ENCODE data around the gene LRRC17.

LRRC17 gene

DNA sequence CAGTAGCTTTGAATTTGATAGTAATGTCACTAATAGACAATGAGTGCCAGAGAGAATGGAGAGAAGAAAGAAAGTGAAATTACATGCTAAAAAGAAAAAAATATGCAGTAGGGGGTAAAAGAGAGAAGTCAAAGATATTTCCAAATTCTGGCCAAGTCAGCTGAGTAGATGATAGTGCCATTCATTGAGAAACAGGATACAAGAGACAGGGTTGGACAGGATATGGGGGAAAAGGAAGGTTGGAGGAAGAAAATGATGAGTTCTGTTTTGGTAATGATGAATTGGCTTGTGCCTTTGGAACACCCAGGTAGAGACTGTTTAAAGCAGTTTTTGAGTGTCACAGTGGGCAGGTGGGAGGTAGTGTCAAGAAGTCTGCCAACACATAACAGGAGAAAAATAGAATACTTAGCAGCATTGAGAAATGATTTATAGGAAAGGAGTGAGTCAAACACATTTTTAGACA lies 78.3 kb downstream of the LRRC17 start:
- Histone ChIP-seq H3K9me3 (ENCODE audit: insufficient read depth, low read length) (no peaks in the 10 kb centered on the region; the same call in 1 of the 2 replicates), H3K27me3 (ENCODE audit: insufficient read depth, insufficient read length) (no peaks in the 10 kb centered on the region), H3K9ac (ENCODE audit: insufficient read length, low read depth) (no peak overlapping the region), H3K4me1 (ENCODE audit: insufficient read depth, insufficient read length) (no peaks in the 10 kb centered on the region), H3K36me3 (ENCODE audit: insufficient read depth, insufficient read length, low read length) (no peaks in the 10 kb centered on the region), H3K4me3 (ENCODE audit: insufficient read length, low read depth) (no peak overlapping the region)
- DNase-seq (ENCODE audit: low read depth, low spot score): no peak
- no peak for TF ChIP-seq SUZ12 (IDR thresholded peaks at IDR 0.05; ENCODE audit: extremely low read depth, insufficient read depth, insufficient read length)

GRCh38 chr7:102991540-102992214 lies 78.9 kb downstream of the LRRC17 start:
- Histone ChIP-seq H3K27me3 (ENCODE audit: insufficient read depth, insufficient read length) (no peaks in the 10 kb centered on the region), H3K9ac (ENCODE audit: insufficient read length, low read depth) (no peak overlapping the region), H3K9me3 (ENCODE audit: insufficient read depth, low read length) (no peaks in the 10 kb centered on the region; the same call in 1 of the 2 replicates), H3K36me3 (ENCODE audit: insufficient read depth, insufficient read length, low read length) (no peaks in the 10 kb centered on the region), H3K4me3 (ENCODE audit: insufficient read length, low read depth) (no peak overlapping the region), H3K4me1 (ENCODE audit: insufficient read depth, insufficient read length) (no peaks in the 10 kb centered on the region)
- no peak for DNase-seq (ENCODE audit: low read depth, low spot score)
- TF ChIP-seq ZNF274 (IDR thresholded peaks at IDR 0.05; ENCODE audit: low read depth, low read length): no peak
- no peak for TF ChIP-seq YY1 (IDR thresholded peaks at IDR 0.05; ENCODE audit: insufficient read depth, insufficient read length)
- no peak for TF ChIP-seq SUZ12 (IDR thresholded peaks at IDR 0.05; ENCODE audit: extremely low read depth, insufficient read depth, insufficient read length)

- Histone ChIP-seq H3K4me3 (ENCODE audit: insufficient read length, low read depth) (no peak overlapping the region), H3K9ac (ENCODE audit: insufficient read length, low read depth) (no peak overlapping the region), H3K4me1 (ENCODE audit: insufficient read depth, insufficient read length) (no peaks in the 10 kb centered on the region)
Measured at GRCh38 chr7:102992509-102992937, 79.7 kb downstream of the LRRC17 start.

DNA sequence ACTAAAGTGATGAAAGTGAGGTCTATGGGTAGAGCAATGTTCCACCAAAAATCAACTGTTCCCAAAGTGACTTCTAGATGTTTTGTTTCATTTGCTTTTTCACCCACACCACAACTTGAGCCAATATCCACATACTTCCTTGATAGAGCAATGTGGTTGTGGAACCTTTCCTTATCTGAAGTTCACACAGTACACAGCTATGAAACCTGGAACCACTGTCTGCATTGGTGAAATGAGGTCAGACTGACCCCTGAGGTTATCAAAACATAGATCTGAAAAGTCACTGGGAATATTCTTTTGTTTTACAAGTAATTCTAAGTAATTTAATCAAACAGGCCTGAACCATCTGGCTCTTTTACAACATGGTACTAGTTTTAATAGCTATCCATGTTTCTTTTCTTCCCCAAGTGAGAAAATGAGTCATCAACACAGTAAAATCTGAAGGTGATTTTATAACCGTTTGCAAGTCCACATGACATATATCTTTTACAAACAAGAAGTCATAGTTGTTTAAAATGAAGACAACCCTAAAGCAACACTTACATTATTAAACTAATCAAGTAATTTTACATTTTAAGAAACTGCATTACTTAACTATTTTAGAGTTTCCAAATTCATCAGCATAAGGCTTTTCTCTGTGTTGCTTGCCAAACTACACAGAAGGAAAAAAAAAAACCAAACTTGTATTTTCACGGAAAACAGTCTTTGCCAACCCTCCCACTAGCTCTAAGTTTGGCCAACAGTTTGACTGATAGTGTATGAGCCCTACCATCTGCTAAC lies 80.3 kb downstream of the LRRC17 start:
- DNase-seq (ENCODE audit: low read depth, low spot score): no peak
- Histone ChIP-seq H3K4me1 (ENCODE audit: insufficient read depth, insufficient read length) (no peaks in the 10 kb centered on the region), H3K9me3 (ENCODE audit: insufficient read depth, low read length) (no peaks in the 10 kb centered on the region; the same call in 1 of the 2 replicates), H3K9ac (ENCODE audit: insufficient read length, low read depth) (no peak overlapping the region), H3K36me3 (ENCODE audit: insufficient read depth, insufficient read length, low read length) (no peaks in the 10 kb centered on the region), H3K4me3 (ENCODE audit: insufficient read length, low read depth) (no peak overlapping the region), H3K27me3 (ENCODE audit: insufficient read depth, insufficient read length) (no peaks in the 10 kb centered on the region)
- TF ChIP-seq ZNF274 (IDR thresholded peaks at IDR 0.05; ENCODE audit: low read depth, low read length): no peak
- no peak for TF ChIP-seq YY1 (IDR thresholded peaks at IDR 0.05; ENCODE audit: insufficient read depth, insufficient read length)
- TF ChIP-seq SUZ12 (IDR thresholded peaks at IDR 0.05; ENCODE audit: extremely low read depth, insufficient read depth, insufficient read length): no peak

More at GRCh38 chr7:102992509-102992937, 79.7 kb downstream of the LRRC17 start:
- H3K27me3 ChIP-seq (ENCODE audit: insufficient read depth, insufficient read length): no peaks in the 10 kb centered on the region
- H3K9me3 ChIP-seq (ENCODE audit: insufficient read depth, low read length): no peaks in the 10 kb centered on the region; the same call in 1 of the 2 replicates
- DNase-seq (ENCODE audit: low read depth, low spot score): no peak
- TF ChIP-seq YY1 (IDR thresholded peaks at IDR 0.05; ENCODE audit: insufficient read depth, insufficient read length) (no peak), SUZ12 (IDR thresholded peaks at IDR 0.05; ENCODE audit: extremely low read depth, insufficient read depth, insufficient read length) (no peak), ZNF274 (IDR thresholded peaks at IDR 0.05; ENCODE audit: low read depth, low read length) (no peak)
- no peaks in the 10 kb centered on the region for H3K36me3 ChIP-seq (ENCODE audit: insufficient read depth, insufficient read length, low read length)

GRCh38 chr7:102993718-102994029 lies 80.9 kb downstream of the LRRC17 start:
- Histone ChIP-seq H3K9ac (ENCODE audit: insufficient read length, low read depth) (no peak overlapping the region), H3K4me3 (ENCODE audit: insufficient read length, low read depth) (no peak overlapping the region), H3K4me1 (ENCODE audit: insufficient read depth, insufficient read length) (no peaks in the 10 kb centered on the region), H3K27me3 (ENCODE audit: insufficient read depth, insufficient read length) (no peaks in the 10 kb centered on the region), H3K36me3 (ENCODE audit: insufficient read depth, insufficient read length, low read length) (no peaks in the 10 kb centered on the region), H3K9me3 (ENCODE audit: insufficient read depth, low read length) (no peaks in the 10 kb centered on the region; the same call in 1 of the 2 replicates)
- no peak for DNase-seq (ENCODE audit: low read depth, low spot score)
- TF ChIP-seq ZNF274 (IDR thresholded peaks at IDR 0.05; ENCODE audit: low read depth, low read length): no peak

DNA sequence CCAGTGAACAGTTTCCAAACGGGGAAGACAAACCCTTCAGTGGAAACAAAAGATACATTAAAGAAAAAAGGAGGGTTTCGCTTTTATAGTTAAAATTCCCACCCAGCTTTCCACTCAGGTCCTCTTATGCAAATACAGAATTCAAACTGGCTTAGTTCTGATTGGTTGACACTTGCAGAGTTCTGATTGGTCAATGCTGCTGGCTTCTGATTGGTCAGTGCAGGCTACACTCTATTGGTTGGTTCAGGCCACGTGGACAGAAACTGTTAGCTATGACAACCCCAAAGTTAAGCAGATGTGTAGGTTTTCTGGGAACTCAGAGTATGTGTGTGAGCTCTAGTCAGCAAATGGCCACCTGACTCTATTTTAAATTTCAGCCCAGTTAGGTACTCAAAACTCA lies 81.8 kb downstream of the LRRC17 start:
- H3K9me3 ChIP-seq (ENCODE audit: insufficient read depth, low read length): no peaks in the 10 kb centered on the region; the same call in 1 of the 2 replicates
- no peaks in the 10 kb centered on the region for H3K36me3 ChIP-seq (ENCODE audit: insufficient read depth, insufficient read length, low read length)
- no peak for DNase-seq (ENCODE audit: low read depth, low spot score)
- no peak overlapping the region for H3K4me3 ChIP-seq (ENCODE audit: insufficient read length, low read depth)
- TF ChIP-seq ZNF274 (IDR thresholded peaks at IDR 0.05; ENCODE audit: low read depth, low read length): no peak
- TF ChIP-seq YY1 (IDR thresholded peaks at IDR 0.05; ENCODE audit: insufficient read depth, insufficient read length): no peak
- no peak for TF ChIP-seq SUZ12 (IDR thresholded peaks at IDR 0.05; ENCODE audit: extremely low read depth, insufficient read depth, insufficient read length)
- no peak overlapping the region for H3K9ac ChIP-seq (ENCODE audit: insufficient read length, low read depth)
- no peaks in the 10 kb centered on the region for H3K4me1 ChIP-seq (ENCODE audit: insufficient read depth, insufficient read length)
- no peaks in the 10 kb centered on the region for H3K27me3 ChIP-seq (ENCODE audit: insufficient read depth, insufficient read length)

Measured in NT2/D1 (cell line).